Peyer's patch (tissue), 4 donors: Measurements from ENCODE around the gene EEF2. TPM values are rescaled to one million over a fixed set of nuclear protein-coding genes. Genes with fewer than 3 reads are reported as not detected.

Source experiments
- DNase-seq, 3 donors: peaks; one replicate each; pipeline ENCODE4 v3.0.0-alpha.2; 2017 to 2019
- H3K27ac ChIP-seq, 4 donors: fragments of 200-600 bp; sonication (generic); one replicate each; pipeline ENCODE4 v1.5.1; 2016 to 2019
- H3K27me3 ChIP-seq, 2 donors: fragments of 200-600 bp; sonication (generic); one replicate each; pipeline ENCODE4 v1.5.1; 2019
- H3K36me3 ChIP-seq, 3 donors: fragments of 200-600 bp; sonication (generic); one replicate each; pipeline ENCODE4 v1.5.1; 2016 to 2019
- H3K4me1 ChIP-seq, 4 donors: fragments of 200-600 bp; sonication (generic); one replicate each; pipeline ENCODE4 v1.5.1; 2016 to 2019
- H3K4me3 ChIP-seq, 4 donors: fragments of 200-600 bp; sonication (generic); 1 replicate in 3 of 4; 2 replicates in 1 of 4; pipeline ENCODE4 v1.5.1; 2016 to 2019; ENCODE audit warnings: mild to moderate bottlenecking in 1 of 4
- H3K9me3 ChIP-seq, 4 donors: fragments of 200-600 bp; sonication (generic); one replicate each; pipeline ENCODE4 v1.5.1; 2016 to 2019; ENCODE audit warnings: mild to moderate bottlenecking in 1 of 4
- POLR2A ChIP-seq, 2 donors: fragments of 450-650 bp; IDR thresholded peaks; one replicate each; pipeline ENCODE4 v1.5.1; 2017; ENCODE audit warnings: antibody characterized with exemption in 2 of 2, mild to moderate bottlenecking in 2 of 2, moderate library complexity in 2 of 2
- total RNA-seq, 4 donors: library from RNA; depleted of rRNA; stranded (reverse); fragments of >200 nt; gene quantifications; one replicate each; pipeline ENCODE4 v1.1.0, GENCODE V29; 2016
- TF ChIP-seq, protein P1 (sequence below), 6 experiments: fragments of 450-650 bp in 4 of 6; fragments of 200-600 bp in 2 of 6; sonication (generic) in 1 of 6; IDR thresholded peaks; one replicate each; pipeline ENCODE4 v1.5.1; 2017 to 2019; ENCODE audit warnings: antibody characterized with exemption in 6 of 6, mild to moderate bottlenecking in 3 of 6, moderate library complexity in 1 of 6

The EEF2 gene
- total RNA-seq, 4 donors from 2014 or later = 914 to 1,425 (median 1,203) TPM

DNA sequence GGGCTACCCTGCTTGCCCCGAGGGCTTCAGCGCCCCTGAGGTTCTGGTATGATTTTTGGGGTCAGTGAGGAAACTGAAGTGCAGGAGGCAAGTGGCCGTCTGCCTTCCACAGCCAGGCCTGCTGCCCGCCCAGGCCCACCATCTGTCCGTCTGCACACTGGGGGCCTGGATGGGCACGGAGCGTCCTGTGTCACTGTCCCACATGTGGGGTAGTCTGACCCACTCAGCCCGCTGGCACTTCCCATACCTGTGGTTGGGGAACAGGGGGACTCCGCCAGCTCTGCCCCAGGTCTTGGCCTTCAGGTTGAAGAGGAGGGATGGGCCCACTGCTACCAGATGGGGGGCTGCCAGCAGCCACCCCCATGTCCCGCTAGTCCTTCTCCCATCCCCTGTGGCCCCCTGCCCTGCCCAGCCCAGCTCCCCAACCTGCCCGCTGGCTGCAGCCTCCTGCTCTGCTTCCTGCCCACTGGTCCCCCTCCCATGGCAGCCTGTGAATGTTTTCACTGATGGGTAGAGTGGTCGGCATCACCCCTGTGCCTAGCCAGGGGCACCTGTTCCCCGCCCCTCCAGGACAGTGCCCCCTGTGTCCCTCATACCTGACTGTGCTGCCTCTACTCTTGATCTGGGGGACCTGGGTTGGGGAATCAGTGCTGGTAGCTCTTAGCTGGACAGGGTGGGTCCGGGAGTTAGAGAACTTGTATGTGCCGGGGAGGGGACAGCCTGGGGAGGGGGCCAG, 31.8 kb upstream of the EEF2 start:
- Histone ChIP-seq H3K4me3 (no peak overlapping the region), H3K4me1 (peaks cover 0 to 28% (median 0%) of the 10 kb centered on the region in 4 donors), H3K27ac (no peak overlapping the region), H3K27me3 (no peaks in the 10 kb centered on the region), H3K9me3 (no peaks in the 10 kb centered on the region), H3K36me3 (peaks cover 0 to 41% (median 0%) of the 10 kb centered on the region in 3 donors)
- TF ChIP-seq POLR2A (IDR thresholded peaks at IDR 0.05) = no peak
- TF ChIP-seq, protein P1, sequence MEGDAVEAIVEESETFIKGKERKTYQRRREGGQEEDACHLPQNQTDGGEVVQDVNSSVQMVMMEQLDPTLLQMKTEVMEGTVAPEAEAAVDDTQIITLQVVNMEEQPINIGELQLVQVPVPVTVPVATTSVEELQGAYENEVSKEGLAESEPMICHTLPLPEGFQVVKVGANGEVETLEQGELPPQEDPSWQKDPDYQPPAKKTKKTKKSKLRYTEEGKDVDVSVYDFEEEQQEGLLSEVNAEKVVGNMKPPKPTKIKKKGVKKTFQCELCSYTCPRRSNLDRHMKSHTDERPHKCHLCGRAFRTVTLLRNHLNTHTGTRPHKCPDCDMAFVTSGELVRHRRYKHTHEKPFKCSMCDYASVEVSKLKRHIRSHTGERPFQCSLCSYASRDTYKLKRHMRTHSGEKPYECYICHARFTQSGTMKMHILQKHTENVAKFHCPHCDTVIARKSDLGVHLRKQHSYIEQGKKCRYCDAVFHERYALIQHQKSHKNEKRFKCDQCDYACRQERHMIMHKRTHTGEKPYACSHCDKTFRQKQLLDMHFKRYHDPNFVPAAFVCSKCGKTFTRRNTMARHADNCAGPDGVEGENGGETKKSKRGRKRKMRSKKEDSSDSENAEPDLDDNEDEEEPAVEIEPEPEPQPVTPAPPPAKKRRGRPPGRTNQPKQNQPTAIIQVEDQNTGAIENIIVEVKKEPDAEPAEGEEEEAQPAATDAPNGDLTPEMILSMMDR (IDR thresholded peaks at IDR 0.05) = no peak
- no peak for DNase-seq

DNA sequence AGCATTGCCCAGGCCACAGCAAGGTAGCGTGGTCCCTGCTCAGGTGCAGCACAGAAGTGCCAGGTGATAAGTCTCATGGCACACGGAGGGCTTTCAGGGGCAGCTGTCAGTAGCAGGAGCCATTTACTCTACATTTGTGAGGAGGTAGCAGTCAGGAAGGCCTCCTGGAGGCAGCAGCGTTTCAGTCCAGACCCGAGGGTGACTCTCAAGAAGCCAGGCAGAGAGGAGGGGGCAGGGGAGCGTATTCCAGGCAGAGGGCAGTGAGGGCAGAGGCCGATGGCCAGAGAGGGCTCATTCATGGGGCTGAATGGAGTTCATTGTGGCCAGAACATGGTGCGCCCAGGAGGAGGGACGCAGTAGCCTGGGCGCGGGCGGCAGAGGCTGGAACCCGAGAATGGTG, 31.2 kb upstream of the EEF2 start:
- peak overlapping the region in 1 of 4 donors; percentile 60 for H3K27ac ChIP-seq
- H3K27me3 ChIP-seq = no peaks in the 10 kb centered on the region
- H3K9me3 ChIP-seq = no peaks in the 10 kb centered on the region
- H3K4me3 ChIP-seq = no peak overlapping the region
- TF ChIP-seq POLR2A (IDR thresholded peaks at IDR 0.05) = no peak
- TF ChIP-seq, protein P1 (IDR thresholded peaks at IDR 0.05) = no peak
- peaks cover 0 to 28% (median 0%) of the 10 kb centered on the region in 4 donors for H3K4me1 ChIP-seq
- DNase-seq = no peak
- H3K36me3 ChIP-seq = peaks cover 0 to 41% (median 0%) of the 10 kb centered on the region in 3 donors

DNA sequence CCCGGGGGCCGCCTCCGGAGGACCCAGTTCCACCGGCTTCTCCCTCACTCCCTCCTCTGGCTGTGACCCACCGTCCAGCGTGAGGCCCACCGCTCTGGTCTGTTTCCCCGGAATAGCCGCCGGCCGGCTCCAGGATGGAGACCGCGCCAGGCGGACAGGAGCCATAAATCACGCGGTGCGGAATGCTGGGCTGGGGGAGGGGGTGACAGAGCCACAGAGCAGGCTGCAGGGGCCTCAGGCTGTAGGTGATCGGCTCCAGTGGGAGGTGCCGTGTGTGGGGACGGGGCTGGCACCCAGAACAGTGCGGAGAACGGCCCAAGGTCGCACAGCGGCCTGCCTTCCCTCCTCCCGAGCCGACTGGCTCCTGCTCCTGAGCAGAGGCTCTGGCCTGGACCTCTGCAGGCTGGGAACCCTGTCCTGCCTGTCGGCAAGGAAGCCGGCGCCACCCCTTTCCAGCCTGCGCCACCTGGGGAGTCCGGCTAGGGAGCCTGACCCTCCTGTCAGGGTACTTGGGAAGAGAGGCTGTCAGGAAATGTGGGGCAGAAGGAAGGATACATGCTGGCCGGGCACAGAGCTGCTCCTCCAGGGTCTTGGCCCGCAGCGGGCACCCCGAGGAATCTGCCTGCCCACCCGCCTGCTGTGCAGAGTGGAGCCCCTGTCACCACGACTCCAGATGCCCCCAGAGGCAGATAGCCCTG, 30.6 kb upstream of the EEF2 start:
- Histone ChIP-seq H3K4me1 (peaks cover 0 to 34% (median 0%) of the 10 kb centered on the region in 4 donors), H3K4me3 (no peak overlapping the region), H3K27ac (peak overlapping the region in 1 of 4 donors; percentile 60), H3K9me3 (no peaks in the 10 kb centered on the region), H3K36me3 (peaks cover 0 to 41% (median 0%) of the 10 kb centered on the region in 3 donors), H3K27me3 (no peaks in the 10 kb centered on the region)
- DNase-seq = peak in 1 of 3 donors; percentile 46
- no peak for TF ChIP-seq POLR2A (IDR thresholded peaks at IDR 0.05)
- TF ChIP-seq, protein P1 (IDR thresholded peaks at IDR 0.05) = no peak

DNA sequence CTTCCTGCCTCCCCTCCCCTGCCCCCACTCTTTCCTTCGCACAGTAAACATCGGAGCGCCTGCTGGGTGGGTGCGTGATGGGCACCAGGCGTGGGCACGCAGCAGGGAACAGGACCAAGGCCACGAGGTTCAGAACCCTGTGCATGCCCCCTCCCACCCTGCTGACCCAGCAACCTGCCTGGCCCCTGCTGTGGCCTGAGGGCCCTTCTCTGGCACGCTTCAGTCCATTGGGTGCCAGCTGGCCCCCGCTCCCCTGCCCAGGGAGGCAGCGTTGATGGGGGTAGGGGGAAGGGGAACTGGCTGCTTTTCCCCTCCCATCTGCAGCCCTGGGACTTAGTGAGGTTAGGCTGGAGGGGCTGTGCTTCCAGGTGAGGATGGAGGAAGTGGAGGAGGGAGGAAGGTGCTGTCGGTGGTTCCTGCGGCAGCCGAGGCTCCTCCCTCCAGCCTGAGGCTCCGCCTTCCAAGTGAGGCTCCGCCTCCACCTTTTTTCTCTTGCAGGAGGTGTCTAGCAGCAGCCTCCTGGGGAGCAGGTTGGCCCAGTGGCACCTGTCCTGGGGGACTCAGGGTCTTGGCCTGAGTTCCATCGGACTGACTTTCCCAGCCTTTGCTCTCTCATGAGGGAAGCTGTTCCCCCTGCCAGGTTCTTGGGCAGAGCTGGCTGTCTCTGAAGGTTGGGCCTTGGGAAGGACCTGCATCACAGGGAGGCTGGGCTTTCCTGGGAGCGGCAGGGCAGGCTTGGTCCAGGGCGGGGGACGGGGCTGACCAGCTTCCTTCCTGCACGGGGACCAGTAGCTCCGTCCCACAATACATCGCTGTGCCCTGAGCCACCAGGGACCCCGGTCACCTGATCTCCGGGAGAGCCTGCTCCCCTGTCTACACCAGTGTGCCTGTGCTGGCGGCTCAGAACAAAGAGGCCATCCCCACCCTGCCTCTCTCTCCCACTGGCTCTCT, 29.6 kb upstream of the EEF2 start:
- H3K9me3 ChIP-seq = no peaks in the 10 kb centered on the region
- peak in 1 of 3 donors; percentile 54 for DNase-seq
- no peaks in the 10 kb centered on the region for H3K27me3 ChIP-seq
- H3K4me3 ChIP-seq = no peak overlapping the region
- no peak for TF ChIP-seq POLR2A (IDR thresholded peaks at IDR 0.05)
- TF ChIP-seq, protein P1 (IDR thresholded peaks at IDR 0.05) = no peak
- peaks cover 0 to 45% (median 3%) of the 10 kb centered on the region in 4 donors for H3K4me1 ChIP-seq
- H3K36me3 ChIP-seq = peaks cover 0 to 41% (median 0%) of the 10 kb centered on the region in 3 donors
- H3K27ac ChIP-seq = peak overlapping the region in 1 of 4 donors; percentile 60

DNA sequence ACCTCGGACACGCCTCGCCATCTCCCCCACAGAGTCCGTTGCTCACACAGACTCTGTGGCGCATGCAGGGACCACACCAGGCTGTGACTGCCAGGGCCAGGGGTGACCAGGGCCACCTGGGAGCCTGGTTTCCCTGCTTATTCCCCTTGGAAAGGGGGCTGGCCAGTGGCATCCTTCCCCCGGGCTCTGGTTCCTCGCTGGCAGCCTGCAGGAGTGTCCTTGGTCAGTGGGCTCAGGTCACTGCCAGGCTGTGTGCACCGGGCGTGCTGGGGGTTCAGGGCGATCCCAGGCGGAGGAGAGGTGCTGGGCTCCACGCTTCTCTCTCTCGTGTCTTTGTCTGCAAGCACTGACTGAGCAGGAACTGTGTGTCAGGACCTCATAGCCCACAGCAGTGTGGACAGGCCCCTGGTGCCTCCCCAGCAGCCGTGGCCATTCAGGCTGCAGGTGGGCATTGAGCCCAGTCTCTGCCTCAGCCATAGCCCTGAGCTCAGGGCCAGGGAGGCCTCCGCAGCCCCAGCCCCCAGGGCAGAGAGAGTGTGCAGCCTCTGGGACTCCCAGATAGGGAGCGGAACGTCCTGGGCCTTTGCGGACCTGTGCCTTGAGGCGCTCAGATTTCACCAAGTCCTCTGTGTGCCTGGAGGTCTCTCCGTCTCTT, 28.8 kb upstream of the EEF2 start:
- TF ChIP-seq, protein P1 (IDR thresholded peaks at IDR 0.05) = no peak
- TF ChIP-seq POLR2A (IDR thresholded peaks at IDR 0.05) = no peak
- Histone ChIP-seq H3K4me3 (no peak overlapping the region), H3K4me1 (peaks cover 0 to 46% (median 5%) of the 10 kb centered on the region in 4 donors), H3K9me3 (no peaks in the 10 kb centered on the region), H3K27ac (no peak overlapping the region), H3K27me3 (no peaks in the 10 kb centered on the region), H3K36me3 (peaks cover 0 to 41% (median 0%) of the 10 kb centered on the region in 3 donors)
- no peak for DNase-seq
